ENCODE data around the gene PAQR5.
"Not testable (repeated sequence)": the region's sequence is repeated elsewhere in the genome, so short reads cannot be mapped to it uniquely, and the experiment has no call there.

PAQR5 gene

DNA sequence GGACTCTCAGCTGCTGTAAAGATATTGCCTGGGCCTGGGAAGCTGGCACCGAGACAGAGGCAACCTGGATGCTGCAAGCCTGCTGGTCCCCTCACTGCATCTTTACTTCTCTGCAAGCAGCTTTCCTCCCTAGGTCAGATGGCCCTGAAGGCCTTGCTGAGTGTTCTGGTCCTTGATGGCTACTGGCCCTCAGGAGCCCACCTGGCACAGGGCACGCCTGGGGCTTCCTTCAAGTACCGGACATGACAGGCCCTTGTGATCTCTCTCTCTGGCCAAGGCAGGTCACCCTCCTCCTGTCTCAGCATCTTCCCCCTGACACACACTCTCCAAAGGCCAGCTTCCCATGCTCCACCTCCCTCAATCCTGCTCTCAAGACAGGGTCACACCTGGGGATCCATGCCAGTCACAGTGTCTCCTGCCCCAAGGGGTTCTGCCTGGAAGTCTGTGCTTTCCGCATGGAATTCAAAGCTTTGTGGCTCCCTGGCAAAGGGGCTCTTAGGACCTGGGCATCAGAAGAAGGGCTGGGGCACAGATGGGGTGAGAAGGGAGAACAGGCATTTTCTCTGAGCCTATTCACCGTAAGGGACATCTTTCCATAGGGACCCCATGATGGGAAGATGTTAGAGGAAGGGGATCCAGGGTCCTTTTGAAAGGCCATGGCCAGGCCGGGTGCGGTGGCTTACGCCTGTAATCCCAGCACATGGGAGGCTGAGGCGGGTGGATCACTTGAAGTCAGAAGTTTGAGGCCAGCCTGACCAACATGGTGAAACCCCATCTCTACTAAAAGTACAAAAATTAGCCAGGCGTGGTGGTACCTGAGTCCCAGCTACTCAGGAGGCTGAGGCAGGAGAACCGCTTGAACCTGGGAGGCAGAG lies 4.7 kb upstream of the PAQR5 start:
- DNase-seq, result no peak

DNA sequence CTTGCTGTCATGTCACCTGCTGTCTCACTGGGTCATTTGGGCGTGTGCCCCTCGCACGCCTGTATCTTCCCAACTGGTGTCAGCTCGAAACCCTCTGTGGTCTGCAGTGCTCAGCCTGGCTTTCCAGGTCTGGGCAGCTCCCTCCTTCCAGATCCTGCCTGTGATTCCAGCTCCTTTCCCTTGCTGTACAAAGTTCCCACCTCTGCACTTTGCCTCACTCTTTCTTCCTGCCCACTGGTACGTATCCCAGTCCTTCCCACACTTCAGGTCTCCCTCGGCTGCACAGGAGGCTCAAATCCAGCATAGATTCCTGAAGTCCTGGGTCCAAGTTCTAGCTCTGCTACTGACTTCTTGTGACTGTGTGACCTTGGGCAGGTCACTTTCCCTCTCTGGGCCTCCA lies 2.1 kb upstream of the PAQR5 start:
- no peak for DNase-seq

DNA sequence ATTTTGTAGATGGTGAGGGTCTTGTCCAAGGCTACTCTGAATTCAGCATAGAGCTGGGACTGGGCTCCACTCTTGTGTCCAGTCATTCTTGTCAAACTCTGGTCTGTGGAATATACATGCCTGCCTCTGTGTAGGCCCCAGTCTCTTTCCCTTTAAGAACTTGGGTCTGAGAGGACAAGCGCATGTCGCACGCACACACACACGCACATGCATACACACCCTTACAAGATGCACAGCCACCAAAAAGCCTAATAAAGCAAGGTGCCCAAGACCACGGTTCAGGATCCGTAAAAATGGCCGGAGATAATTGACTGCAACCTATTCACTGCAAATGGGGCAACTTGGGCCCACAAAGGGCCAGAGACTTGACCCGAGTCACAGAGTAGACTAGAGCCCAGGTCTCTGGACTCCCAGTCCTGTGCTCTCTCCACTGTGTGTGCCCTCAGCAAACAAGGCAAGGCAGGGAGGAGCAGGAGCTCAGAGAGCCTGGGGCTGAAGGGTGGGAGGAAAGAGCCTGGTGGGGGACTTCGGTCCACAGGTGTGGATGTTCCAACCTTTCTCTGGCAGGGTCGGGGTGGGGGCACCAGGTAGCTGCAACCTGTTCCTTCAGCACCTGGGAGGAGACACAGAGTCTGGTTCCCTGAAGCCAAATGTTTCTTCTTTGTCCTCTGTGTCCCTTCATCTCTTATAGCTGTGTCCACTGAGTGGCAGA lies 914 bp upstream of the PAQR5 start:
- no peak for DNase-seq

DNA sequence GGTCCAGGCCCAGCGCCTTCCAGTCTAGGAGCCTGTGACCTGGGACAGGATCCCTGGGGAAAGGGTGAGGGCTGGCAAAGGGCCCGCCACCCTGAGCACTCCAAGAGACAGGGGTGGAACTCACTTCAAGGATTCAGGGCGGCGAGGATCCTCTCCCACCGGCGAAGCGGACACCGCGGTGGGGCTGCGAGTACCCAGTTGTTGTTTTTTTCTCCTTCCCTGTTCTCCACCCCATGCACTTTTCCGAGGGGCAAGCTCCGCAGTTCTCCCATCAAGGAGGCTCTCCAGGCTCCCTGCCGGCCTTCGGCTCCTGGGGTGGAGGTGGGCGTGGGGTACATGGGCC lies 387 bp upstream of the PAQR5 start:
- DNase-seq, result no peak

DNA sequence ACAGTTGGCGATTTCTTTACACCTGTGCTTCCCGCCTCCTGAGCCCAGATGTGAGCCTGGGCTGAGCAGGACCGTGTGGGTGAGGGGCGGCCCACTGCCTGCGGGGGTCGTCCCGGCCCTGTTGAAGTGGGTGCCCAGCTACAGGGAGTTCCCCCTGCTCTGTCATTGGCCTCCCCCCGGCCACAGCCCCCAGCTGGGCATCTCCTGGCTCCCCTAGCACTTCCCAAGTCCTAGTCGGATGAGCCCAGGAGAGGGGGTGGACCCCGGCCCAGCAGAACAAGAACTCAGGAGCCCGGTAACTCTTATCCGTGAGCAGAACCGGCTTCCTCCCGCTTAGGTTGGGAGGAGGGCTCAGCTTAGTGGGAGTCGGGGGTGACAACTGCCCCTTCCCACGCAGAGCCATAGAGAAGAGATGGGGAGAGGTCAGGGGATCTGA lies 757 bp downstream of the PAQR5 start:
- no peak for DNase-seq

DNA sequence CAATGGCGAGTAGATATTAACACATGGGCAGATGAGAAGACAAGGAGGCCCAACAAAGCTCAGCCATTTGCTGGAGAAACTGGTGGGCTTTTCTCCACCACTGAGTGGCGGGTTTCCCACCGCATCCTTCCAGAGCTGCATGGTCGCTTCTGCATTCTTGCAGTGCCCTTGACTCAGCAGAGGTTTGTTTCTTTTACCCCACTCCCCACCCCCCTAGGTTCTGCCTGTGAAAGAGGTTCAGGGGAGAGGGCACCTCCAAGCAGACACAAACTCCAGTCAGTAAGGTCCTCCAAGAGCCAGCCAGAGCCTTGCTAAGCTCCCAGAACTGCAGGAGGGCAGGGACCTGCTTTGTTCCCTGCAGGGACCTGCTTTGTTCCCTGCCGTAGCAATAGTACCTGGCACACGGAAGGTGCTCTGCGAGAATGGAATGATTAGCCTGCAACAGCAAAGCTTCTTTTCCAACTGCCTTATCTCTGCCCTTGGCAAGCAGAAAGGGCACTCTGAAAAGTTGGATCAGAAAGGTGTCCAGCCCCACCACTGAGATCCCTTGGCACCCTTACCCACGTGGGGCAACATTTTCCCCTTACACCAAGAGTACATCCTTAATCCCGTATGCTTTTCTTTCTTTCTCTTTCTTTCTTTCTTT lies 1.4 kb downstream of the PAQR5 start:
- no peak for DNase-seq

DNA sequence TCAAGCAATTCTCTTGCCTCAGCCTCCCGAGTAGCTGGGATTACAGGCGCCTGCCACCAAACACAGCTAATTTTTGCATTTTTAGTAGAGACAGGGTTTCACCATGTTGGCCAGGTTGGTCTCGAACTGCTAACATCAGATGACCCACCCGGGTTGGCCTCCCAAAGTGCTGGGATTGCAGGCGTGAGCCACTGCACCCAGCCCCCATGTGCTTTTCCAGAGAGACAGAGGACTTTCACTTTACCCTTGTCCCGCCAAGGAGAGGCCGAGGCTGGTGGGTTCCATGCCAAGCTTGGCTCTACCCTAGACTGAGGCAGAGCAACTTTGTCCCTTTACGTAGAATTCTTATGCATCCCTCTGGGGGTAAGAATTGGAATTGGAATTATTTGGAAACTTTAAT lies 2.4 kb downstream of the PAQR5 start:
- not testable (repeated sequence) for DNase-seq

DNA sequence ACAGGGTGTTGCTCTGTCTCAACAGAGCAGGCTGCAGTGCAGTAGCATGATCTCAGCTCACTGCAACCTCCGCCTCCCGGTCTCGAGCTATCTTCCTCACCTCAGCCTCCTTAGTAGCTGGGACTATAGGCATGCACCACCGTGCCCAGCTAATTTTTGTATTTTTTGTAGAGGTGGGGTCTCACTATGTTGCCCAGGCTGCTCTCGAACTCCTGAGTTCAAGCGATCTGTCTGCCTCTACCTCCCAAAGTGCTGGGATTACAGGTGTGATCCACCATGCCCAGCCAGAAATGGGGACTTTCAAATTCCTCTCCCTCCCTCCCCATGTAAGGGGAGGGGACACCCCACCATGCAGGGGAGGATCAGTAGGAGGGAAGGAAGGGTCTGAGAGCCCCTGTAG lies 3.4 kb downstream of the PAQR5 start:
- not testable (repeated sequence) for DNase-seq

DNA sequence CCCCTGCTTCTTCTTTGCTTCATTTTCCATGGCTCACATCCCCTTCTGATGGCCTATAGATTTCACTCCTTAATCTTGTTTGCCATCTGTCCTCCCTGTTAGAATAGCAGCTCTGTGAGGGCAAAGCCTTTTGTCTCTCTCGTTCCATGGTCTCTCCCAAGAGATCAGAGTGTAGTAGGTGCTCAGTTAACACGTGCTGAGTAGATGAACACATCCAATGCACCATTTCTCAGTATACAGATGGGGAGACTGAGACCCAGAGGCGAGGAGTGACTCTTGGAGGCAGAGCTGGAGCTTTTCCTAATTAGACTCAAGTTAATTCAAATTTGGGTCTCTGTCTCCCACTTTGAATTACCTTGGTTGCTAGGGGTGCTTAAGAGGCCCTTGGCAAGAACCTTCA lies 4.2 kb downstream of the PAQR5 start:
- DNase-seq, result no peak

DNA sequence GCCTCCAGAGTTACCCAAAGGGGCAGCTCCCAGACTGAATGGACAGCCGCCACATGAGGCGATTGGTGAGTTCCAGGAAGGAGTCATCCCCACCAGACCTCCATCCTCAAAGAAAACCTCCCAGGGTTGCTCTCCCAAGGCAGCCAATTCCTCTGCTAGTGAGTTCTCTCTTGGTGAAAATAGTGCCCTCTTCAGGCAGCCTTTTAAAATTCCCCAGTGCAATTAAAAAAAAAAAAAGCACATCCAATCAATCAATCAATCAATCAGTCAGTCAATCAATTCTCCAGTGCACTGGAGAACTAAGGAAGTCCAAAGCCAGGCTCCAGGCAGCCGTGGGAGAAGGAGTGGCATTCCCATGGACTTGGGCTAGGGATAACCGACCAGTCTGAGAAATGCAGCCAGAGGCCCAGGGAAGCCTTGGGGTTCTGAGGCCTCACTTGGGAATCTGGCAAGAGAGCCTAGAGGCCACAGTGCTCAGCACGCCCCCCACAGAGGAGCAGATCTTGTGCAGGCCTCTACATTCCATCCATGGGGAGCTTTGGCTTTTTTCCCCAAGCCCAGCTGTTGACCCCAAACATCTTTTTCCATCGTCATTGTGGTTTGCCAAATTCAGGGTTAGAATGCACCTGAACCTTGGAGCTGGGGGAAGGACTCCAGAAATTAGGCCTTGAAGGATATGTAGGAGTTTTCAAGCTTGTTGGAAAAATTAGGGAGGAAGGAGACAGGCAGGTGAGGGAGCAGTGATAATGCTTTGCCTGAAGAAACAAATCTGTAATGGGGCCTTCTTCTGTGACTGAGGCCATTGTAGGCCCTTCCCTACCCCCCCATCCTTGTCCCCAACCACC lies 4.8 kb downstream of the PAQR5 start:
- no peak for DNase-seq

DNA sequence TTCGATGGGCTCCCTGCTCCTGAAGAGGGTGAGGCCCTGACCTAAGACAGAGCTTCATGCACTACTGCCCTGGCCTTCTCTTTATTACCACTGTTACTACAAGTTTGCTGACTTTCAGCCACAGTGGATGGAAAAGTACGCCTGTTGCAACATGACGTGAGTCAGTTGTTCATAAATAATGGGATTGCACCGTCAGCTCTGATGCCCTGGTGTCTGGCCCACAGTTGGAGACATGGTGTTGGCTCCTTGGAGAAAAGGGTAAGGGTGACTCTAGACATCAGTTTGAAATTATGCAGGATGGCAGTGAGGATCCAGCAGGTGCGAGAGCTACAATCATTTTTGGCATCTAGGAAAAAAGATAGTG lies 5.5 kb downstream of the PAQR5 start:
- DNase-seq, result no peak

DNA sequence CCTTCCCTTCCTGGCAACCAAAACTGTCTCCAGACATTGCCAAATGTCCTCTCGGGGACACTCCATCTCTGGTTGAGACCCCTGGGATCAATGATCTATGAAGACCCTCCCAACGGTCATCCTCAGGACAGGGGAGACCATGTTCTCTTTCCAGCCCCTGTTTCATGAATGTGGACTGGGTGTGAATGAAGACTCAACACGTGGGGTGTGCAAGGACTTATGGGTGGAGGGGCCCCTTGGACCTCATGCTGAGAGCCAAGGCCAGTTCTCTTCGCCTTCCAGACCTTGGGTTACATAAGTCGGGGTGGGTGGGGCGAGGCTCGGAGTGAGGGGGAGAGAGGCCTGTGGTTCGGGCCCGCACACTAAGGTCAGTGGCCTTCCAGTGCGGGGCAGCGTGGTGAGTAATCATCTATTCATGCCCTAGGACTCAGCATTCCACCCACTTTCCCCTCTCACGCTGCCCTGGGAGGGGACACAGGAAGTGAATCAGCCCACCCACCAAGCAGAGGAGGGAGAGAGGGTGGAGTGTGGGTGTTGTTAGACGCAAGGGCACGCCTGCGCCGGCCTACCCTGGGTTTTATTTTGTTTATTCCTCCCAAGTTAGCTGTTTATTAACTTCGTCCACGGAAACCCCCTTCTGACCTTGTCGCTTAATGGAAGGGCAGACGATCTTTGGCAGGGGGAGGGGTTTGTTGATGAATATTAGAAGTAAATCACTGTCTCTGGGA lies 6.7 kb downstream of the PAQR5 start:
- no peak for DNase-seq

DNA sequence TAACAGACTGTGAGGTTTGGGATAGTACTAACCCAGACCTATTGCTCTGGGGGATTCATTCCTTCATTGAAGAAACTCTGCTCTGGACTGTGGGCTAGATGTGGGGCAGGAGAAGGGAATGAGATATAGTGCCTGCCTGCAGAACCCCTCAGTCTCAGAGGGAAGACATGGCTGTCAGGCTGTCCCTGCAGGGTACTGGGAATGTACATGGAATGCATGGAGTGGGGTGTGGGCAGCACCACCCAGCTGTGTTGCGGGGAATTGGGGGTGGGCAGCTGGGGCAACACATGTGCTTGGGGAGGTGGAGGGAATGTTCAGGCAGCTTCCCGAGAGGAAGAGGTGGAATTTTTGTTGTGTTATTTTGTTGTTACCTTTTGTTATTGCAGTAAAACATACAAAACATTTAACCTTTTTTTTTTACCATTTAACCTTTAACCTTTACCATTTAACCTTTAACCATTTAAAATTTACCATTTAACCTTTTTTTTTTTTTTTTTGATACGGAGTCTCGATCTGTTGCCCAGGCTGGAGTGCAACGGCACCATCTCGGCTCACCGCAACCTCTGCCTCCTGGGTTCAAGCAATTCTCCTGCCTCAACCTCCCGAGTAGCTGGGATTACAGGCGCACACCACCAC lies 7.3 kb downstream of the PAQR5 start:
- DNase-seq, result no peak

DNA sequence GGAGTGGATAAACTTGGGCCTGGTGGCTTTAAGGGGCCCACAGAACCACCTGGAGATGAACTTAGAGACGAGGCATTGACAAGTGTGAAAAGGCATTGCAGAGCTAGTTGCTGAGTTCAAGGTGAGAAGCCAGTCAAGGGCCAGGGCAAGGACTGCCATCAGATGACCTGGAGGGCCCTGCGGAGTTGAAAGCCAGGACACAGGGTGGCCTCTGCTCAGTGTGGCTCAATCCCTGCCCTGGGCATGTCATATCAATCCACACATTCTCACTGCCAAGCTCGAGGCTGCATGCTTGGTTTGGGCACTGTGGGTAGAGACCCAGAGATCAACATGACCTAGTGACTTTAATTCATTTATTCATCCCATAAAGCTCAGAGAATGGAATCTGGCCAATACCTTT lies 9.2 kb downstream of the PAQR5 start:
- DNase-seq, result no peak

DNA sequence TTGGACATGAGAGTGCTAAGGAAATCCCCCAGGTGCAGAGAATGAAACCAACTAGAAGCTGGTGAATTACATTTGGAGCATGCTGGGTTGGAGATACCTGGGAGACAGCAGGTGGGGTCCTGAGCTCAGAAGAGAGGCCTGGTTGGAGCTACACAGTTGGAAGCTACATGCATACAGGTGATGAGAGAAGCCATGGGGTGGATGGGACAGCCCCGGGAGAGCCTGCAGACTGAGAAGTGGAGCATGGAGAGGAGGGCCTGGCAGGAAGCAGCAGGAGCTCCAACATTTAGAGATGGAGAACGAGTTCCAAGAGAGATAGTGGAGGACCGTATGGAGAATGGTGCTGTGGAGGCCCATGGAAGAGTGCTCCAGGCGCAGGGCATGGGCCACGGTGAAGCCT lies 10.2 kb downstream of the PAQR5 start:
- no peak for DNase-seq

DNA sequence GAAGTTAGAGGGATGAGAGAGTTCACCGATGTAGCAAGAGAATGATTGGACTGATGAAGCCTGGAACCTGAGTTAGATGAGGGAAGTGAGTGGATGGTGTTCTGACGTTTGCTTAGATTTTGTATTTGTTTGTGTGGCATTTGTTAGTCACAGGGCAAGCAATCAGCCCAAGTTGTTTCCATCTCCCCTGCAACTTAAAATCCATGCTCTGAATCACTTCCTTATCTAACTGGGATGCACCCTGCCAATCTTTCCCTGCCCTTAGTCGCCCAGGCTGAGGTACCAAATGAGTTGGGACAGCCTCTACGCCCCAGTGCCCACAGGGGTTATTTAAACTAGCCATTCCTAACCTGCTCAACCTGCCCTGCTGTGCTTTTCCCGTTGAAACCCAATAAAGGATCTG lies 12.6 kb downstream of the PAQR5 start:
- no peak for DNase-seq

DNA sequence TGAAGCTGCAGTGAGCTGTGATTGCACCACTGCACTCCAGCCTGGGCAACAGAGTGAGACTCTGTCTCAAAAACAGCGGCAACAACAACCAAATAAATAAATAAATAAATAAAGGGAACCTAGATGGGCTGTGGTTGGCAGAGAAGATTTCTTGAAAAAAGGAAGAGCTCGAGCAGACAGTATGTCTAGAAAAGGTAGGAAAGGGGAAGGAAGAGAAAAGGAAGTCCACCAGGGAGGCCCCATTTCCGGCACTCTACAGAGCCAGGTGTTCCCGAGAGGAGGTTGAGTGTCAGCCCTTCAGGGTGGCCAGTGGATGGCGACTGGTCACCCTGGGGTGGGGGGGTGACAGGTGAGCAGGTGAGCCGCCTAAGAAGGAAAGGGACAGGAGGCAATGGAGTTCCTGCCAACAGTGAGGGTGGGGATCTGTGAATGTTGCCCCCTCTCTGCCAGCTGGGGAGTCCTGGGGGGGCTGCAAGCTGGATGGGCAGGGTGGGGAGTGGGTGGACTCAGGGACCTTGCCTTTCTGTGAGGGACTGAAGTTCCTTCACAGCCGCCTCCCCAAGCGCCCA lies 14.8 kb downstream of the PAQR5 start:
- no peak for DNase-seq

DNA sequence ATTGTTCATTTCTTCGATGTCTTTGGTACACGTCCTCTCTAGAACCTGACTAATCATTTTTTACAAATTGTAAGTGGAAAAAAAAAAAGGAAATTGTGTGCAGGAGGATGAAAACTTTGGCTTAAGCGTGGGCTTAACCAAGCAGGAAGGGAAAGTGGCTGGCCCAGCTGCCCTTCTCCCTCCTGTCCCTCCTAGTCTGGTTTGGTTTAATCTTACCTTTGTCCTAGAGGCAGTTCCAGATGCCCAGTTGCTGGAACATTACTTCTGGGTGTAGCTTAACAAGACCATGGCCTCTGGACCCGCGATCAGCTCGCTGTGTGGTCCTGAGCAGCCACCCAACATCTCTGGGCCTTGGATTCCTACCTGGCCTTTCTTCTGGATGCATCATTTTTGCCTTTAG lies 15.4 kb downstream of the PAQR5 start:
- no peak for DNase-seq

DNA sequence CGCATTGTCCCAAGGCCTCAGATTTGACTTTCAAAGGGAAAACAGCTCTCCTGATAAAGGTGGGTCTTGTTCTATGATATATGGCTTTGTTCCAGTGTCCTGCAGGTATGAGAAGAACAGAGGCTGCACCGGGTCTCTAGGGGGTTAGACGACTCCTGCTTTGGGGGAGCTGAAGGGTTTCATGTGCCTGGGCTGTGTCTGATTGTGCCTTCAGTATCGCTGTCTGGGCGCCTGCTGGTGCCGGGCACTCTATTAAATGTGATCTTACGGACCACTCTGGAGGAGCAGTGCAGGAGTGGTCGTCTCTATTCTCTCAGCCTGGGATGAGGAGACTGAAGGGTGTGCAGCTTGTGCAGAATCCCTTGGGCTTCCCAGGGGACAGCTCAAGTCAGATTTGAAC lies 16.0 kb downstream of the PAQR5 start:
- no peak for DNase-seq

DNA sequence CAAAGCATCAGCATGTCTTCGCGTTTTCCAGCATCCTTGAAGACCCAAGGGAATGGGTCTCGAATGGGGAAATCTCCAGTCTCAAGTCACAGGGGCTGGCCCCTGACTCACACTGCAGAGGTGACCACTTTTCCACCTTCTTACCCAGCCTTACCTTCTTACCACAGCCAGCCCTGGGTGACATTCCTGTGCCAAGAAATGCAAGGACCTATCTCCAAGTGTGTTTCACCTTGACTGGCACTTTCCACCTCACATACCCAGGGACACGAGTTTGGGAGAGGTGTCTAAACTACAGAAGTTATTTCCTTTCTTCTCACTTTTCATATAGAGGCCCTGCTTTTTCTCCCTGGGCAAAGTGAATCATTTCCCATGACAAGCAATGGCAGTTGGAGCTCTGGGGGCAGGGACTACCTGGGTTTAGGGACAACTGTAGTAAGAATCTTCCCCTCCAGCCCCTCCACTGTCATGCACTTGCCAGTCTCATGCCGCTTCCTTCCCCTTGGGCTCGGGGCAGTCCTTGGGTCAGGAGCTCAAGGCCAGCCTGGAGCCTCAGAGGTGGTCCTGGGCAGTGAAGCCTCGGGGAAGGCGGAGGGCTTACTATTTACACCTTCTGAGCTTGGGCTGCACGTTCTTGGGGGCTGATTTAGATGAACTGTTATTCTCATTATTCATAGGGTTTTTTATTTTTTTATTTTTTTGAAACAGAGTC lies 16.8 kb downstream of the PAQR5 start:
- no peak for DNase-seq

DNA sequence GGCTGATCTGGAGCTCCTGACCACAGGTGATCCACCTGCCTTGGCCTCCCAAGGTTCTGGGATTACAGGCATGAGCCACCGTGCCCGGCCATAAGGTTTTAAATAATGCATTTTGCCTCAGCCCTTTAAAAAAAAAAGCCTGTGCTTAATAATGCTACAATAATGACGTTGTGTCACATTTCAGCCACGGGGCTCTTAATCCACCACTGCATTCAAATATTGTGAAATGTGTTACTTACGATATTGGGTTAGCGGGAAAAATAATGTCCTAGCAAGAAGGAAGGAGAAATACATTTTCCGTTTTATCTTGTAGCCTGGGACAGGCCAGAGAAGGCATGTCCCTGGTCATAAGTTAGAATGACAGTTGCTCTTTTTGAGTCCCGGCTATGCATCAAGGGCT lies 17.6 kb downstream of the PAQR5 start:
- no peak for DNase-seq
